Ovary (tissue), 3 donors: ENCODE data around the gene NTRK1.

Experiments
- EP300 ChIP-seq: sonication (generic); formaldehyde crosslinking; IDR thresholded peaks from one replicate; pipeline ENCODE4 v1.6.1; 2017; ENCODE audit warnings: antibody characterized with exemption
- POLR2A ChIP-seq: fragments of 450-650 bp; IDR thresholded peaks from one replicate; pipeline ENCODE4 v1.6.1; 2017; ENCODE audit warnings: antibody characterized with exemption, mild to moderate bottlenecking, moderate library complexity
- TF ChIP-seq, protein P1 (sequence below), 3 donors: fragments of 450-650 bp in 2 of 3; fragments of 200-600 bp in 1 of 3; IDR thresholded peaks; one replicate each; pipeline versions ENCODE4 v1.5.1 to v1.8.0; 2016 to 2022; ENCODE audit warnings: antibody characterized with exemption in 3 of 3, mild to moderate bottlenecking in 1 of 3
- donor health status: DM: no; HTN: no; CAD: no.

DNA sequence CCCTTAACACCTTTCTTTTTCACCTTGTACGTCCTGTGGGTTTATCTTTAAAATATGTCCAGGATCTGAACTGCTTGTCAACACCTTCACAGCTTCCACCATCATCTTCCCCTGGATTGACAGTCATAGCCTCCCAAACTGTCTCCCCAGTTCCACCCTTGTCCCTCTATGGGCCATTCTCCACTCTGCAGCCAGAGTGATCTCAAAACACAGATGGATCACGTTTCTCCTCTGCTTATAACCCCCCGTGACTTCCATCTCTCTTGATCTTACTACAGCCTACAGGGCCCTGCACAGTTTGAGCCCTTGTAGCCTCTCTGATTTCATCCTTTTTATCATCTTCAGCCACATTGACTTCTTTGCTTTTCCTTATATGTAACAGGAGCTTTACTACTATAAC, 6.0 kb upstream of the NTRK1 start:
- TF ChIP-seq, protein P1, sequence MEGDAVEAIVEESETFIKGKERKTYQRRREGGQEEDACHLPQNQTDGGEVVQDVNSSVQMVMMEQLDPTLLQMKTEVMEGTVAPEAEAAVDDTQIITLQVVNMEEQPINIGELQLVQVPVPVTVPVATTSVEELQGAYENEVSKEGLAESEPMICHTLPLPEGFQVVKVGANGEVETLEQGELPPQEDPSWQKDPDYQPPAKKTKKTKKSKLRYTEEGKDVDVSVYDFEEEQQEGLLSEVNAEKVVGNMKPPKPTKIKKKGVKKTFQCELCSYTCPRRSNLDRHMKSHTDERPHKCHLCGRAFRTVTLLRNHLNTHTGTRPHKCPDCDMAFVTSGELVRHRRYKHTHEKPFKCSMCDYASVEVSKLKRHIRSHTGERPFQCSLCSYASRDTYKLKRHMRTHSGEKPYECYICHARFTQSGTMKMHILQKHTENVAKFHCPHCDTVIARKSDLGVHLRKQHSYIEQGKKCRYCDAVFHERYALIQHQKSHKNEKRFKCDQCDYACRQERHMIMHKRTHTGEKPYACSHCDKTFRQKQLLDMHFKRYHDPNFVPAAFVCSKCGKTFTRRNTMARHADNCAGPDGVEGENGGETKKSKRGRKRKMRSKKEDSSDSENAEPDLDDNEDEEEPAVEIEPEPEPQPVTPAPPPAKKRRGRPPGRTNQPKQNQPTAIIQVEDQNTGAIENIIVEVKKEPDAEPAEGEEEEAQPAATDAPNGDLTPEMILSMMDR (IDR thresholded peaks at IDR 0.05) = no peak
- no peak for TF ChIP-seq POLR2A
- TF ChIP-seq EP300 = no peak
